ENCODE measurements around the gene NSD1. TPM values are rescaled to one million over a fixed set of nuclear protein-coding genes. Genes with fewer than 3 reads are reported as not detected.

The NSD1 gene
- polyA plus RNA-seq, 1 donor from 2014 or later, result 12.8 TPM

- TF ChIP-seq REST (IDR thresholded peaks at IDR 0.05; ENCODE audit: borderline replicate concordance), result no peak
- no peak for TF ChIP-seq EZH2 (IDR thresholded peaks at IDR 0.05; ENCODE audit: borderline replicate concordance, insufficient read depth, low read length, poor library complexity, severe bottlenecking)
- TF ChIP-seq CTCF (IDR thresholded peaks at IDR 0.05; ENCODE audit: poor library complexity, severe bottlenecking), result no peak
- no peak for TF ChIP-seq TAF1 (IDR thresholded peaks at IDR 0.05; ENCODE audit: low read depth)
- no peak for TF ChIP-seq RAD21 (conservative IDR thresholded peaks at IDR 0.05)
- no peak for TF ChIP-seq MXI1 (conservative IDR thresholded peaks at IDR 0.05; ENCODE audit: poor library complexity, severe bottlenecking)
- TF ChIP-seq EP300 (conservative IDR thresholded peaks at IDR 0.05; ENCODE audit: poor library complexity, severe bottlenecking), result no peak
- no peak for TF ChIP-seq POLR2AphosphoS5 (IDR thresholded peaks at IDR 0.05)
- no peak for TF ChIP-seq SMC3 (conservative IDR thresholded peaks at IDR 0.05; ENCODE audit: poor library complexity)
- peaks cover 13% of the 10 kb centered on the region for H3K79me2 ChIP-seq (replicated peaks; ENCODE audit: insufficient read depth, low read length)
- H3K27ac ChIP-seq (ENCODE audit: low read length), result peak overlapping the region; percentile 64
- peak overlapping the region; percentile 32 for H3K9ac ChIP-seq (ENCODE audit: low read length)
- no peak overlapping the region for H3K4me3 ChIP-seq (ENCODE audit: low read length)
- H3F3A ChIP-seq (ENCODE audit: insufficient read depth, low read length, poor library complexity, severe bottlenecking), result no peaks in the 10 kb centered on the region
- H3K36me3 ChIP-seq (ENCODE audit: insufficient read depth, low read length), result no peaks in the 10 kb centered on the region
- H3K9me2 ChIP-seq (ENCODE audit: insufficient read depth, low read length), result no peaks in the 10 kb centered on the region
- H3K4me2 ChIP-seq (ENCODE audit: low read length), result no peak overlapping the region
- no peaks in the 10 kb centered on the region for H4K20me1 ChIP-seq (ENCODE audit: insufficient read depth)
- no peaks in the 10 kb centered on the region for H3K27me3 ChIP-seq (ENCODE audit: insufficient read depth, low read depth, low read length)
- H3K9me3 ChIP-seq (ENCODE audit: low read length), result no peaks in the 10 kb centered on the region
- no peak overlapping the region for H2AFZ ChIP-seq (ENCODE audit: low read depth, low read length)
Observed at GRCh38 chr5:177233206-177233605, 99.6 kb downstream of the NSD1 start.

- Histone ChIP-seq H4K20me1 (ENCODE audit: insufficient read depth) (no peaks in the 10 kb centered on the region), H2AFZ (ENCODE audit: low read depth, low read length) (no peak overlapping the region), H3F3A (ENCODE audit: insufficient read depth, low read length, poor library complexity, severe bottlenecking) (no peaks in the 10 kb centered on the region), H3K9ac (ENCODE audit: low read length) (peak overlapping the region; percentile 24), H3K4me2 (ENCODE audit: low read length) (no peak overlapping the region), H3K27me3 (ENCODE audit: insufficient read depth, low read depth, low read length) (no peaks in the 10 kb centered on the region), H3K9me2 (ENCODE audit: insufficient read depth, low read length) (no peaks in the 10 kb centered on the region), H3K79me2 (replicated peaks; ENCODE audit: insufficient read depth, low read length) (peaks cover 12% of the 10 kb centered on the region), H3K27ac (ENCODE audit: low read length) (peak overlapping the region; percentile 39), H3K9me3 (ENCODE audit: low read length) (no peaks in the 10 kb centered on the region), H3K4me3 (ENCODE audit: low read length) (no peak overlapping the region), H3K36me3 (ENCODE audit: insufficient read depth, low read length) (no peaks in the 10 kb centered on the region)
- TF ChIP-seq REST (IDR thresholded peaks at IDR 0.05; ENCODE audit: borderline replicate concordance), result no peak
- no peak for TF ChIP-seq CTCF (IDR thresholded peaks at IDR 0.05; ENCODE audit: poor library complexity, severe bottlenecking)
- TF ChIP-seq RAD21 (conservative IDR thresholded peaks at IDR 0.05), result no peak
- TF ChIP-seq EP300 (conservative IDR thresholded peaks at IDR 0.05; ENCODE audit: poor library complexity, severe bottlenecking), result no peak
- TF ChIP-seq SMC3 (conservative IDR thresholded peaks at IDR 0.05; ENCODE audit: poor library complexity), result no peak
- TF ChIP-seq TAF1 (IDR thresholded peaks at IDR 0.05; ENCODE audit: low read depth), result no peak
- no peak for TF ChIP-seq MXI1 (conservative IDR thresholded peaks at IDR 0.05; ENCODE audit: poor library complexity, severe bottlenecking)
Observed at GRCh38 chr5:177233802-177234201, 100.2 kb downstream of the NSD1 start.

All from neural cell (in vitro differentiated cells).